RPMI7951 (cell line): ENCODE data around the gene MKI67. TPM values are rescaled to one million over a fixed set of nuclear protein-coding genes. Genes with fewer than 3 reads are reported as not detected.

Experiments
- DNase-seq: peaks from one replicate; pipeline ENCODE4 v3.0.0-alpha.2; 2012; ENCODE audit warnings: low read depth
- total RNA-seq: library from RNA; depleted of rRNA; stranded (reverse); fragments of >200 nt; shearing (Covaris generic); gene quantifications from 2 replicates; pipeline ENCODE4 v1.2.3, GENCODE V29; 2014; rRNA removed

Gene MKI67
- total RNA-seq, 1 experiment from 2014 or later, result 48.5 TPM

DNA sequence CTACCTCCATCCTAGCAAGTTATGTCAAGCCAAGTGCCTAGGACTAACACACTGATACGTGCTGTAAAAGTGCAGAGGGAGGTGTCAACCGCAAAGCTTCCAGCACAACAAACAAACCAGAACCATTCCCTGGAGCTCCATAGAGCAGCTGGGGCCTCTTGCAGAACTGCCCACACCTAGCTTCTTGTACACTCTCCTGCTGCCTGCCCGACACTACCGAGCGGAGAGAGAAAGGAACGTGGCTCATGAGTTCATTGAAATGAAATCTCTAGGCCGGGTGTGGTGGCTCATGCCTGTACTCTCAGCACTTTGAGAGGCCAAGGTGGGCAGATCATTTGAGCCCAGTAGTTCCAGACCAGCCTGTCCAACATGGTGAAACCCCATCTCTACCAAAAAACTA is 73.5 kb downstream of the MKI67 start:
- no peak for DNase-seq

DNA sequence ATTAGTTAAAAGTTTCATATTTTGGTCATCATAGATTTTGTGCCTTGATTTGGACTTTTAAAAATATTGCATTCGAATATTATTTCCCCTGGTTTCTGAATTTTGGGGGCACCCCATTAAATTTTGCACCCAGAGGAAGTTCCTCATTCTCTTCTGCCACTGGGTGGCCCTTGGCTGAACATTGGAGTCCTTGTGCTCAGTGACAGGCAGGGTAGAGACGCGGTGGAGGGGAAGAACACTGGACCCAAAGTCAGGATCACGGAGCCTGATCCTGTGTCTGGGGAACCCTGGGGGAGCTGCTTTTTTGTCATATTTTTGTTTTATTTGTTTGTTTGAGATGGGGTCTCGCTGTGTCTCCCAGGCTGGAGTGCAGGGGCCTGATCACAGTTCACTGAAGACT is 74.7 kb downstream of the MKI67 start:
- DNase-seq, result no peak

DNA sequence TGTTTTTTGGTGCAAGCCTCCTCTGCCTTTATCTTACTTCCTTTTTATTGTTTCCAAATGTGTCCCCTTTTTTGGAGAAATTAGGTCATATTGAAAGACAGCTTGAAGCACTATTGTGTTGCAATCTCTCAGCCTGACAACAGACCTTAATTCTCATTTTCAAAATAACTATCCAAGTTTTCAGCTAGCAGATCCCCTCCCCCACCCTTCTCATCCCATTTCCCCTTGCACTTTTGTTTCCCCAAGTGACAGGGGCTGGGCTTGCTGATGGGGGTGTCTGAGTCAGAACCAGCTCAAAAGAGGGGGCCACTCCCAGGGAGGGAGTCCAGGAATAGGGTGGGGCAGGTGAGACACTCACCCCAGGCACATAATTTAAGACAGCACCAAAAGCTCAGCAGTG is 75.3 kb downstream of the MKI67 start:
- no peak for DNase-seq

DNA sequence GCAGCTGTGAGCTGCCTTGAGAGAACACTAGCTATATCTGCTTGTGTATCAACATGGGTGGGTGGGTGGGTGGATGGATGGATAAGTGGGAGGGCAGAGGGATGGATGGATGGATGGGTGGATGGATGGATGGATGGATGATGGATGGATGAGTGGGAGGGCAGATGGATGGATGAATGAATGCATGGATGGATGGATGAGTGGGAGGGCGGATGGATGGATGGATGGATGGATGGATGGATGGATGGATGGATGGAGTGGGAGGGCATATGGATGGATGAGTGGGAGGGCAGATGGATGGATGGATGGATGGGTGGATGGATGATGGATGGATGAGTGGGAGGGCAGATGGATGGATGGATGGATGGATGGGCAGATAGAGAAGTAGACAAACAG is 76.1 kb downstream of the MKI67 start:
- no peak for DNase-seq

DNA sequence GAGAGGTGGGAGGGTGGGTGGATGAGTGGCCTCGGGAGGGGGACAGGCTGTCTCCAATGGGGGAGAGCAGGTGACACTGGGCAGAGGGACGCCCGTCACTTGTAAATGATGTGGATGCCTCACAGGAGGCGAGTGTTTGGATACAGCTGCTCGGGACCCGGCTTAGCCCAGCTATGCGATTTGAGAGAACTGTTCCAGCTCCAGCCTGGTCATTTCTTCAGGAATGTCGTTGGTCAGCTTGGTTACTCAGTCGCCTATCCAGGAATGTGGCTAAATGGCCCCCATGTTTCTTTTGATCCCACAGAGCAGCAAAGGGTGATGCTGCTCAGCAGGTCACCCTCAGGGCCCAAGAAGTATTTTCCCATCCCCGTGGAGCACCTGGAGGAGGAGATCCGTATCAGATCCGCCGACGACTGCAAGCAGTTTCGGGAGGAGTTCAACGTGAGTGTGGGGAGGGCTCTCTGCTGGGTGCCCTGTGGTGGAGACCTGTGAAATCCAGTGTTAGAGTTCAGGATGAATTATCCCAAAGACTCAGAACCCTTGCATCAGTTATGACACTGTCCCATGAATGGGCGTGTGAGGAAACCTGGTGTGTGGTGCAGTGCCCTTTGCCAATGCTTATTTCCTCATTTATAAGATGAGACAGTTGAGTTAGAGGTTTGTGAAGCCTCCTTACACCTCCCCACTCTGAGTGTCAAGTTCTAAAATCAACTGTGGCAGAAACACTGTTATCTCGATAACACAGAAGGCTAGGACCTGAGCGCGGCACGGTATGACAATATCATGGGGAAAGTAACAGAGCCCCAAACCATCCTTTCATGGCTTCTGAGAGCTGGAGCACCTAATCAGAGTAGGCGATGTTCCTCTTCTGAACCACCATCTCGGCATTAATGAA is 76.8 kb downstream of the MKI67 start:
- DNase-seq, result no peak

DNA sequence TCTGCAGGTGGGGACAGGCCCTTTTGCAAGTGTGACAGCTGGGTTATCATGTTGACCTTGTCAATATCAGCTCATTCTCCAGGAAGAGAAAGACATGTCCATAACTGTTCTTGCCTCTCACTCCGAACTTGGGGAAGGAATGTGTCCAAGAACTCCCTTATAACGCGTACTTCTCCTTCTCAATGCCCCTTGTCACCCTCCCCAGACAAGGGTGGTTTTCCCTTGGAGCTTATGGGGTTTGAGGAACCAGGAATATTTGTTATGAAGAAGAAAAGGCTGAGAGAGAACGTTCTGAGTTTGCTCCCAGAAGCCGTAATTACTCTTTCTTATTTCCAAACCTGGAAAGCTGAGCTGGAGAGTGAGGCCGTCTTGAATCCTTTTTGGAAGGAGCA is 77.4 kb downstream of the MKI67 start:
- DNase-seq, result no peak

DNA sequence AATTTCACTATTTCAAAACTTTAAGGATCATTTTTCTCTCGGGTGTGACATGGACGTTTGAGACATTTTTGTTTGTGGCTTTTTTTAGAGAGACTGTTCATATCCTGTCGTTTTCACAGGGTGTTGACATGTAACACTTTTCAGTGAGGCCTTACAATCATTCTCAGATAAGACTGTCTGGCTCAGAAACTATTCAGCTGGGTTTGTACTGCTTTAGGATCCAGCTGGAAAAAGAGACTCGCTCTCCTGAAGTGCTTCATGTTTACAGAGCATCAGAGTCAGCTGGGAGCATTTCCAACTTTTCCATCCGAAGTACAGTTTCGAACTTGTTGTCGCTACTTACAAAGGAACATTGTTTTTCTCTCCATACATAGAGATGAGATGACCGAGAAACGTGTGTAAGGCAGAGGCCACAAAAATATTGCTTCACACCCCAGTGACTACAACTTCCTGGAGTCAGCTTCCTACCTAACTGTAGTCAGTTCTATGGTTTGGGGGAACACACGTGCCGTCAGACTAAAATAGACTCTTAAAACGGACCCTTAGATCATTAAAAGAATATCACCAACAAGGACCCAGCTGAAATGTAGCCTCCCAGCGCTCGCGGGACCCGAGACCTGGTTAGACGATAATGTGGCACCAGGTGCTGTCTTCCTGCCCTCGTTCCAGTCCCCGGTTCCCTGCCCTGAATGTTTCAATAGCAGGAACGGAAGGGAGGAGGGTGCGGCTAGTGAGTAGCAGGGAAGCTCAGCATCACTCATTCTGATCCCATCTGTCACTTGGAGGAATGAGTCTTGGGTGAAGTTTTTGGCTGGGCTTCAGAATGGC is 78.0 kb downstream of the MKI67 start:
- DNase-seq, result peak; percentile 45

DNA sequence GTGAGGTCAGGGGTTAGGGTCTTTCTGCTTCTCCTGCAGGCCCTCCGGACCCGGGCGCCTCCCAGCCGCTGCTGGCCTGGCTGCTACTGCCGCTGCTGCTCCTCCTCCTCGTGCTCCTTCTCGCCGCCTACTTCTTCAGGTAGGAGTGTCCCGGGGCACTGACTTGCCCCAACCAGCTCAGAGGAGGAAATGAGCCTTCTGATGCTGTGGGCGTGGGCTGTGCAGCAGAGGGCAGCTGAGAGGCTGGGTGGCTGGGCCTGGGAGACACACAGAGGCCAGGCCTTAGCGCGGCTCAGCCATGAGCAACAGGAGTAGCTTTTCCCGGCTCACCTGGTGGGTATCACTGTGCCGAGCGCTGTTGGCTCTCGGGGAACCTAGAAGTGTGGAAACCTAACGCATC is 78.9 kb downstream of the MKI67 start:
- DNase-seq, result no peak

DNA sequence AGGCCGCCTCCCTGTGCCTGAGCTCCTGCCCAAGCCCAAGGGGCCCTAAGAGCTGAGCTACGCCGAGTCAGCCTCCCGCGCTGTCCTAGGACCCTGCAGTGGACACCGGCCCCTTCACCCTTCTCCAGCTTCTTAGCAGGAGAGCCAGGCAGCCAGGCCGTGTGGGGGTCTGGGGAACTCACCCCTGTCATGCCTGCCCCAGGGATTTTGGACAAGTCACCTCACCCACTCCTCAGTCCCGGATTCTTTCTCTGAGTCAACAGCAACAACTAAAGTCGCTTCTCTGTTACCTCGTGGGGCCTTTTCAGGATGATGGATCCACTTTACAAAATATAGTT is 79.3 kb downstream of the MKI67 start:
- no peak for DNase-seq

Other genes with a start within 250 kb of the MKI67 start
- gene CLRN3, start 233.5 kb downstream of the MKI67 start, total RNA-seq, result not detected in 2 replicates
- gene PTPRE, start 219.3 kb downstream of the MKI67 start, total RNA-seq, result 17.5 TPM in 2 replicates